K562 (cell line): ENCODE measurements around the gene TMEM39B. TPM values are rescaled to one million over a fixed set of nuclear protein-coding genes. Genes with fewer than 3 reads are reported as not detected.

Source experiments
- BCL6 ChIP-seq: fragments of 250-450 bp; sonication (Bioruptor Pico); IDR thresholded peaks from 2 replicates; pipeline ENCODE4 v1.4.0; 2020
- BCOR ChIP-seq: fragments of 450-650 bp; IDR thresholded peaks from 2 replicates; pipeline ENCODE4 v1.6.1; 2016
- BDP1 ChIP-seq: IDR thresholded peaks from 3 replicates; pipeline ENCODE4 v1.6.1; 2011; ENCODE audit not compliant: insufficient read length, insufficient read depth
- CBFA2T2 ChIP-seq: fragments of 450-650 bp; conservative IDR thresholded peaks from 2 replicates; pipeline ENCODE4 v1.6.1; 2017; ENCODE audit warnings: mild to moderate bottlenecking
- CBFA2T3 ChIP-seq: fragments of 450-650 bp; IDR thresholded peaks from 2 replicates; pipeline ENCODE4 v1.6.1; 2017
- DPF2 ChIP-seq: fragments of 450-650 bp; IDR thresholded peaks from 2 replicates; pipeline ENCODE4 v1.6.1; 2016
- E2F5 ChIP-seq: sonication (generic); formaldehyde crosslinking; IDR thresholded peaks from 2 replicates; pipeline ENCODE4 v1.8.0; 2022; ENCODE audit warnings: mild to moderate bottlenecking, missing genetic modification reagents
- MTF1 ChIP-seq: fragments of 250-450 bp; sonication (Bioruptor Pico); IDR thresholded peaks from 2 replicates; pipeline ENCODE4 v1.9.0; 2021; ENCODE audit warnings: moderate library complexity, mild to moderate bottlenecking, inconsistent platforms, borderline replicate concordance
- NR2C2 ChIP-seq, 2 experiments: fragments of 200-800 bp in 1 of 2; sonication (Bioruptor generic) in 1 of 2; sonication (generic) in 1 of 2; formaldehyde crosslinking in 1 of 2; IDR thresholded peaks; 2 replicates each; pipeline versions ENCODE4 v1.6.1 to v1.8.0; 2016 to 2022; ENCODE audit warnings: mild to moderate bottlenecking in 1 of 2, missing compliant biosample characterization in 1 of 2, missing genetic modification characterization in 1 of 2, missing genetic modification reagents in 1 of 2
- SRSF9 ChIP-seq: fragments of 200-400 bp; formaldehyde crosslinking; IDR thresholded peaks from 2 replicates; pipeline ENCODE4 v1.6.1; 2017; ENCODE audit warnings: low read depth, low read length, borderline replicate concordance
- ZNF165 ChIP-seq: fragments of 250-450 bp; sonication (Bioruptor Pico); IDR thresholded peaks from 2 replicates; pipeline ENCODE4 v1.4.0; 2020; ENCODE audit warnings: borderline replicate concordance
- ZNF431 ChIP-seq: sonication (generic); formaldehyde crosslinking; IDR thresholded peaks from 2 replicates; pipeline ENCODE4 v1.8.0; 2022; ENCODE audit warnings: mild to moderate bottlenecking, missing genetic modification reagents
- ZNF586 ChIP-seq: fragments of 450-650 bp; formaldehyde crosslinking; conservative IDR thresholded peaks from 2 replicates; pipeline ENCODE4 v1.4.0; 2020; ENCODE audit warnings: mild to moderate bottlenecking, moderate library complexity
- ZNF766 ChIP-seq: fragments of 200-800 bp; sonication (Bioruptor generic); conservative IDR thresholded peaks from 2 replicates; pipeline ENCODE4 v1.6.1; 2016; ENCODE audit warnings: missing genetic modification characterization, missing compliant biosample characterization
- polyA plus RNA-seq, 8 experiments: library from polyadenylated mRNA; depleted of rRNA in 4 of 8; stranded (reverse) in 5 of 8; unstranded in 3 of 8; fragments of >200 nt; fragmentation: Nextera tagmentation in 2 of 8; fragmentation: Illumina TruSeq in 1 of 8; extraction: Ambion mirVana in 2 of 8; extraction: Trizol in 1 of 8; gene quantifications; 2 replicates each; pipeline versions ENCODE4 v1.2.1 to v1.2.3, GENCODE V29; 2011 to 2014; ENCODE audit warnings: inconsistent platforms in 1 of 8, missing spikeins in 1 of 8
- total RNA-seq, 7 experiments: library from RNA; depleted of rRNA in 6 of 7; stranded (reverse); fragments of >200 nt in 6 of 7; fragmentation: Illumina TruSeq in 2 of 7; extraction: Trizol in 2 of 7; gene quantifications; 2 replicates each; pipeline versions ENCODE4 v1.2.1 to v1.2.3, GENCODE V29; 2011 to 2021; ENCODE audit warnings: low replicate concordance in 1 of 7
- TF ChIP-seq, protein P1 (sequence below): fragments of 450-650 bp; IDR thresholded peaks from 2 replicates; pipeline ENCODE4 v1.6.1; 2017; ENCODE audit warnings: antibody characterized with exemption
- TF ChIP-seq, protein P2 (sequence below): sonication (generic); formaldehyde crosslinking; IDR thresholded peaks from 2 replicates; pipeline ENCODE4 v1.8.0; 2023; ENCODE audit warnings: mild to moderate bottlenecking, missing genetic modification reagents
- TF ChIP-seq, protein P3 (sequence below): fragments of 450-650 bp; IDR thresholded peaks from 2 replicates; pipeline ENCODE4 v1.6.1; 2014; ENCODE audit warnings: low read depth, mild to moderate bottlenecking, moderate library complexity, borderline replicate concordance
- TF ChIP-seq, protein P4 (sequence below): sonication (generic); formaldehyde crosslinking; IDR thresholded peaks from 2 replicates; pipeline ENCODE4 v1.8.0; 2023; ENCODE audit warnings: mild to moderate bottlenecking, missing genetic modification reagents

TMEM39B gene
- total and polyA plus RNA-seq, 9 of the 15 experiments (the other 6 are each of a cell fraction or from before 2014, with no cell fraction given): 0.92 to 28.5 (median 9.7) TPM

- TF ChIP-seq, protein P1, sequence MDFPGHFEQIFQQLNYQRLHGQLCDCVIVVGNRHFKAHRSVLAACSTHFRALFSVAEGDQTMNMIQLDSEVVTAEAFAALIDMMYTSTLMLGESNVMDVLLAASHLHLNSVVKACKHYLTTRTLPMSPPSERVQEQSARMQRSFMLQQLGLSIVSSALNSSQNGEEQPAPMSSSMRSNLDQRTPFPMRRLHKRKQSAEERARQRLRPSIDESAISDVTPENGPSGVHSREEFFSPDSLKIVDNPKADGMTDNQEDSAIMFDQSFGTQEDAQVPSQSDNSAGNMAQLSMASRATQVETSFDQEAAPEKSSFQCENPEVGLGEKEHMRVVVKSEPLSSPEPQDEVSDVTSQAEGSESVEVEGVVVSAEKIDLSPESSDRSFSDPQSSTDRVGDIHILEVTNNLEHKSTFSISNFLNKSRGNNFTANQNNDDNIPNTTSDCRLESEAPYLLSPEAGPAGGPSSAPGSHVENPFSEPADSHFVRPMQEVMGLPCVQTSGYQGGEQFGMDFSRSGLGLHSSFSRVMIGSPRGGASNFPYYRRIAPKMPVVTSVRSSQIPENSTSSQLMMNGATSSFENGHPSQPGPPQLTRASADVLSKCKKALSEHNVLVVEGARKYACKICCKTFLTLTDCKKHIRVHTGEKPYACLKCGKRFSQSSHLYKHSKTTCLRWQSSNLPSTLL: no peak
- TF ChIP-seq BCL6 (CRISPR knock-in tag) (no peak), ZNF586 (no peak), NR2C2 (CRISPR knock-in tag; IDR thresholded peaks at IDR 0.05) (no peak), NR2C2 (tag; IDR thresholded peaks at IDR 0.05) (peak; percentile 36; the same call in 1 of the 2 replicates), MTF1 (CRISPR knock-in tag) (no peak), ZNF431 (CRISPR knock-in tag) (no peak), BCOR (0 out of 2 replicates have a peak, but pooled peaks have one; percentile 20), CBFA2T3 (0 out of 2 replicates have a peak, but pooled peaks have one; percentile 22), ZNF165 (no peak), ZNF766 (CRISPR knock-in tag) (peak; percentile 49; the same call in 1 of the 2 replicates), BDP1 (no peak), SRSF9 (no peak), DPF2 (peak; percentile 85), CBFA2T2 (no peak), E2F5 (CRISPR knock-in tag) (no peak)
- TF ChIP-seq, protein P2, sequence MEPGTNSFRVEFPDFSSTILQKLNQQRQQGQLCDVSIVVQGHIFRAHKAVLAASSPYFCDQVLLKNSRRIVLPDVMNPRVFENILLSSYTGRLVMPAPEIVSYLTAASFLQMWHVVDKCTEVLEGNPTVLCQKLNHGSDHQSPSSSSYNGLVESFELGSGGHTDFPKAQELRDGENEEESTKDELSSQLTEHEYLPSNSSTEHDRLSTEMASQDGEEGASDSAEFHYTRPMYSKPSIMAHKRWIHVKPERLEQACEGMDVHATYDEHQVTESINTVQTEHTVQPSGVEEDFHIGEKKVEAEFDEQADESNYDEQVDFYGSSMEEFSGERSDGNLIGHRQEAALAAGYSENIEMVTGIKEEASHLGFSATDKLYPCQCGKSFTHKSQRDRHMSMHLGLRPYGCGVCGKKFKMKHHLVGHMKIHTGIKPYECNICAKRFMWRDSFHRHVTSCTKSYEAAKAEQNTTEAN (CRISPR knock-in tag): no peak
- TF ChIP-seq, protein P3, sequence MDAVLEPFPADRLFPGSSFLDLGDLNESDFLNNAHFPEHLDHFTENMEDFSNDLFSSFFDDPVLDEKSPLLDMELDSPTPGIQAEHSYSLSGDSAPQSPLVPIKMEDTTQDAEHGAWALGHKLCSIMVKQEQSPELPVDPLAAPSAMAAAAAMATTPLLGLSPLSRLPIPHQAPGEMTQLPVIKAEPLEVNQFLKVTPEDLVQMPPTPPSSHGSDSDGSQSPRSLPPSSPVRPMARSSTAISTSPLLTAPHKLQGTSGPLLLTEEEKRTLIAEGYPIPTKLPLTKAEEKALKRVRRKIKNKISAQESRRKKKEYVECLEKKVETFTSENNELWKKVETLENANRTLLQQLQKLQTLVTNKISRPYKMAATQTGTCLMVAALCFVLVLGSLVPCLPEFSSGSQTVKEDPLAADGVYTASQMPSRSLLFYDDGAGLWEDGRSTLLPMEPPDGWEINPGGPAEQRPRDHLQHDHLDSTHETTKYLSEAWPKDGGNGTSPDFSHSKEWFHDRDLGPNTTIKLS: no peak
- TF ChIP-seq, protein P4, sequence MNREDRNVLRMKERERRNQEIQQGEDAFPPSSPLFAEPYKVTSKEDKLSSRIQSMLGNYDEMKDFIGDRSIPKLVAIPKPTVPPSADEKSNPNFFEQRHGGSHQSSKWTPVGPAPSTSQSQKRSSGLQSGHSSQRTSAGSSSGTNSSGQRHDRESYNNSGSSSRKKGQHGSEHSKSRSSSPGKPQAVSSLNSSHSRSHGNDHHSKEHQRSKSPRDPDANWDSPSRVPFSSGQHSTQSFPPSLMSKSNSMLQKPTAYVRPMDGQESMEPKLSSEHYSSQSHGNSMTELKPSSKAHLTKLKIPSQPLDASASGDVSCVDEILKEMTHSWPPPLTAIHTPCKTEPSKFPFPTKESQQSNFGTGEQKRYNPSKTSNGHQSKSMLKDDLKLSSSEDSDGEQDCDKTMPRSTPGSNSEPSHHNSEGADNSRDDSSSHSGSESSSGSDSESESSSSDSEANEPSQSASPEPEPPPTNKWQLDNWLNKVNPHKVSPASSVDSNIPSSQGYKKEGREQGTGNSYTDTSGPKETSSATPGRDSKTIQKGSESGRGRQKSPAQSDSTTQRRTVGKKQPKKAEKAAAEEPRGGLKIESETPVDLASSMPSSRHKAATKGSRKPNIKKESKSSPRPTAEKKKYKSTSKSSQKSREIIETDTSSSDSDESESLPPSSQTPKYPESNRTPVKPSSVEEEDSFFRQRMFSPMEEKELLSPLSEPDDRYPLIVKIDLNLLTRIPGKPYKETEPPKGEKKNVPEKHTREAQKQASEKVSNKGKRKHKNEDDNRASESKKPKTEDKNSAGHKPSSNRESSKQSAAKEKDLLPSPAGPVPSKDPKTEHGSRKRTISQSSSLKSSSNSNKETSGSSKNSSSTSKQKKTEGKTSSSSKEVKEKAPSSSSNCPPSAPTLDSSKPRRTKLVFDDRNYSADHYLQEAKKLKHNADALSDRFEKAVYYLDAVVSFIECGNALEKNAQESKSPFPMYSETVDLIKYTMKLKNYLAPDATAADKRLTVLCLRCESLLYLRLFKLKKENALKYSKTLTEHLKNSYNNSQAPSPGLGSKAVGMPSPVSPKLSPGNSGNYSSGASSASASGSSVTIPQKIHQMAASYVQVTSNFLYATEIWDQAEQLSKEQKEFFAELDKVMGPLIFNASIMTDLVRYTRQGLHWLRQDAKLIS (CRISPR knock-in tag): no peak
These were observed 28.3 kb downstream of the TMEM39B start (continued) for GRCh38 chr1:32100807-32101708.
